Muscle of back (tissue), 11 donors: ENCODE results near the gene BCAM. TPM values are rescaled to one million over a fixed set of nuclear protein-coding genes. Genes with fewer than 3 reads are reported as not detected.
"Not testable (repeated sequence)": the region's sequence is repeated elsewhere in the genome, so short reads cannot be mapped to it uniquely, and the experiment has no call there.

Source experiments
- DNase-seq, 3 donors: peaks; one replicate each; pipeline versions ENCODE4 v3.0.0 to v3.0.0-alpha.2; 2013
- polyA plus RNA-seq, 10 donors: library from polyadenylated mRNA; unstranded; fragments of 120-200 nt; gene quantifications; one replicate each; pipeline ENCODE4 v1.2.1, GENCODE V29; 2013; ENCODE audit not compliant: insufficient read length in 10 of 10

Gene BCAM
- polyA plus RNA-seq, 10 donors, result 115 to 207 (median 169) TPM

- DNase-seq, result peak in 2 of 3 donors; percentile 49 to 74
Observed at GRCh38 chr19:44848036-44848811, 39.3 kb downstream of the BCAM start.

GRCh38 chr19:44848812-44849447 lies 40.0 kb downstream of the BCAM start:
- DNase-seq, result peak in 1 of 3 donors; percentile 62

DNA sequence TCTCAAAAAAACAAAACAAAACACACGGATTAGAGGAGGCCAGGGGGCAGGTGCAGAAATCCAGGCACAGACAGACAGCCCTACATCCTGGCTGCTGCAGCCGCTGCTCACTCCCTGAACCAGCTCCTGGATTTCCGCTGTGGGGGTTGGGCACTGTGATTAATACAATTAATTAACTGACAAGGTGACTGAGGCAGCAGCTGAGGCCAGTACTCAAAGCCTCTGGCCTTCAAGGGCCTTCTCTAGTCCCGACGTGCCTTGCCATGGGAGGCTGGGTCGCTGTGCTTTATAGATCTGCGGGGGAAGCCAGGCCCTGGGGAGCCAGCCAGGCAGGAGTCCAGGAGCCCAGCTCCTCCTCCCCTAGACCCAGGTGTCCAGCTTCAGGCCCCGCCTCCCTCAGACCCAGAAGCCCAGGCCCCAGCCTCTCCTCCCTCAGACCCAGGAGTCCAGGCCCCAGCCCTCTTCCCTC lies 41.8 kb downstream of the BCAM start:
- DNase-seq, result peak in 1 of 3 donors; percentile 49

DNA sequence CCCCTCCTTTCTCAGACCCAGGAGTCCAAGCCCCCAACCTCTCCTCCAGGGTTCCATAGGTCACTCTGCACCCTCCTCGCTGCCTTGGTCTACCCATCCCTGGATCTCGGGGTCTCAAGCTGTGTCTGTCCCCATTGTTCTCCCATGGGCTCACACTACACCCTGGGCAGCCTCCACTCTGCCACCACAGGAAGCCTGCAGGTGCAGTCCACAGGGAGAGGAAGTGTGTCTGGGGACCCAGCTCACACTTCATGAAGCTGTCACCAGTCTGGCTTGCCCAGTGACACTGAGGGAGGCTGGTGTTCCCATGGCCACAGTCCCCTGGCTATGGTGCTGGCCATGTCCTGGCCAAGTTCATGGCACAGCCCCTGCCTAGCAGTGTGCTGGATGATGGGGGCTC lies 42.5 kb downstream of the BCAM start:
- no peak for DNase-seq

DNA sequence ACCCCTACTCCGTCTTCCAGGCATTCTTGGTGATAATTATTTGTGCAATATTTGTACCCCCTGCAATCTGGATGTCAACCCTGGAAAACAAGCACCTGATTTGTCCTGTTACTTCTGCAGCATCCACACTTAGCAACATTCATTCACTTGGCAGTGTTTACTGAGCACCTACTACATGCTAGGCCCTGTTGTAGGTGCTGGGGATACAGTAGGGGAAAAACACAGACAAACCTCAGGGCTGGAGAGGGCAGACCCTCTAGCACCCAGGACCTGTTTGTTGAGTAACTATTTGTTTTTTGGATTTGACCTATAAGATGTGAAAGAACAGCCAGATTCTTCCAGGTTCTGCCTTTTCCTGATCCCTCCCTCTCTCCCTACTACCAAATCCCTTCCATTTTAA lies 46.7 kb downstream of the BCAM start:
- no peak for DNase-seq

DNA sequence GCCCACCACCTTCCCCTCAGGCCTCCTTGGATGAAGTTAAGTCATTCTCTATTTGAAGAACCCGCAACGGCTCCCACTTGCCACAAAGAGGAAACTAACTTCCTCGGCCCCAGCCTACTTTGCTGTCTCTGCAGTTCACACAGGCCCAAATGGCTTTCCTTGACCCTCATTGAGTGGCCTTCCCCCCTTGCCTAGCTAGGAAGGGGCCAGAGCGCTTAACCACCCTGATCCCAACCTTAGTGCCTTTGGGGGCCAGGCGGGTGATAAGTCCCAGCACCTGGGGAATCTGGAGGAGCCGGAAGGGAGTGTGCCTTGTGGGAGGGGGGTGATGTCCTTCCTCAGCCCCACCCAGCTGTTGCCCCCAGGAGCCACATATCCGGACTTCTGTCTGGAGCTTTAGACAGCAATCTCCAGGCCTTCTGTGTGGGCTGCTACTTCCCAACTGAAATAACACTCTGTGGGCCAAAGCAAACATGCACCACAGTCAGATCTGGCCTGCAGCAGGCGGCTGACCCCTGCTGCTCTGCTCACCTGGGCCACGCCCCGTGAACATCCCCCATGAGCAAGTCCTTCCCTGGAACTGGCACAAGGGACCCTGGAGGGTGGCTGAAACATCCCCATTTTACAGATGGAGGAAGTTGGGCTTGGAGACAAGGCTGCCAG lies 47.6 kb downstream of the BCAM start:
- DNase-seq, result no peak

GRCh38 chr19:44857837-44858236 lies 48.9 kb downstream of the BCAM start:
- DNase-seq, result no peak

- DNase-seq, result not testable (repeated sequence)
Observed at GRCh38 chr19:44861576-44861975, 52.7 kb downstream of the BCAM start.

- no peak for DNase-seq
Observed at GRCh38 chr19:44863990-44864389, 55.1 kb downstream of the BCAM start.

- DNase-seq, result no peak
Observed at GRCh38 chr19:44865196-44865767, 56.4 kb downstream of the BCAM start.

GRCh38 chr19:44866664-44867063 lies 57.8 kb downstream of the BCAM start:
- DNase-seq, result no peak

- no peak for DNase-seq
Observed at GRCh38 chr19:44867578-44867977, 58.7 kb downstream of the BCAM start.

DNA sequence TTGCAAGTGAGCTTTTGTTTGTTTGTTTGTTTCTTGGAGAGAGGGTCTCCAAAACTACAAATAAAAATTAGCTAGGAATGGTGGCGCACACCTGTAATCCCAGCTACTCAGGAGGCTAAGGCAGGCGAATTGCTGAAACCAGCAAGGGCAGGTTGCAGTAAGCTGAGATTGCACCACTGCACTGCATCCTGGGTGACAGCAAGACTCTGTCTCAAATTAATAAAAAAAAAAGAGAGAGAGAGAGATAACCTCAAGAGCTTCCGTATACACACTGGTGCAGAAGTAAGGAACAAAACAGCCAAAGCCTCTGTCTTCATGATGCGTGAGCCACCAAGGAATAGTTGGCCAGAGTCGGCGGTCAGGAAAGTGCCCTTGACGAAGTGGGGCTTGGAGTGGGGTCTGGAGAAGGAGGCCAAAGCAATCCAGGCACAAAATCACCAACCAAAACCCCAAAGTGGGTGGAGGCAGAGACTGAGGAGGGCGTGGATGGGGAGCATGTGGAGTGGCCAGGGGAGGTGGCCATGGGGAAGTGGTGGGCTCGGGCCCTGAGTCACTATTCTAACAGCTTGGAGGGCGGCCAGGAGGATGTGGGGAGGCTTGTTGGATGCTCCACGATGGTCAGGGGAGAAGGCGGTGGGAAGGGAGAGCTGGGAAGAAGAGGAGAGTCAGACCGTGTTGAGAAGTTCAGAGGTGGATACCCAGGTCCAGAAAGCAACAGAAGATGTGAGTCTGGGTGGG lies 61.0 kb downstream of the BCAM start:
- DNase-seq, result peak in 1 of 3 donors; percentile 37

Other genes with a start within 250 kb of the BCAM start
- not detected for gene IGSF23, start 195.5 kb upstream of the BCAM start, polyA plus RNA-seq
- 10 to 100 TPM; 17.3 to 25.2 (median 19.2) TPM for gene PVR, start 165.2 kb upstream of the BCAM start, polyA plus RNA-seq
- gene CEACAM19, start 137.6 kb upstream of the BCAM start, polyA plus RNA-seq, result 10 to 100 TPM in 3 of 10 donors, 1 to 10 TPM in 7; 3.8 to 13.0 (median 7.8) TPM
- 1 to 10 TPM in 1 of 10 donors, under 1 TPM in 9; 0.22 to 1.0 (median 0.49) TPM for gene CEACAM16, start 110.0 kb upstream of the BCAM start, polyA plus RNA-seq
- gene BCL3, start 60.4 kb upstream of the BCAM start, polyA plus RNA-seq, result 10 to 100 TPM in 9 of 10 donors, 1 to 10 TPM in 1; 8.9 to 16.6 (median 10.5) TPM
- gene CBLC, start 31.2 kb upstream of the BCAM start, polyA plus RNA-seq, result 1 to 10 TPM in 2 of 10 donors, under 1 TPM in 2, not detected in 6; 0.15 to 2.8 (median 0.86) TPM
- 10 to 100 TPM; 39.4 to 57.8 (median 48.5) TPM for gene NECTIN2, start 37.2 kb downstream of the BCAM start, polyA plus RNA-seq
- 10 to 100 TPM; 26.2 to 40.9 (median 31.0) TPM for gene TOMM40, start 82.2 kb downstream of the BCAM start, polyA plus RNA-seq
- 10 to 100 TPM; 24.6 to 53.3 (median 42.1) TPM for gene APOE, start 96.7 kb downstream of the BCAM start, polyA plus RNA-seq
- 10 to 100 TPM; 11.5 to 23.3 (median 13.7) TPM for gene APOC1, start 105.5 kb downstream of the BCAM start, polyA plus RNA-seq
- not detected for gene APOC4, start 133.1 kb downstream of the BCAM start, polyA plus RNA-seq
- gene APOC2, start 136.9 kb downstream of the BCAM start, polyA plus RNA-seq, result 1 to 10 TPM in 1 of 10 donors, under 1 TPM in 5, not detected in 4; 0.31 to 1.5 (median 0.49) TPM
- 10 to 100 TPM; 45.6 to 58.2 (median 53.1) TPM for gene CLPTM1, start 146.3 kb downstream of the BCAM start, polyA plus RNA-seq
- gene RELB, start 192.4 kb downstream of the BCAM start, polyA plus RNA-seq, result 1 to 10 TPM; 3.0 to 5.6 (median 4.5) TPM
- 10 to 100 TPM; 34.6 to 69.2 (median 44.1) TPM for gene CLASRP, start 229.9 kb downstream of the BCAM start, polyA plus RNA-seq